GM18907 (cell line): Measurements from ENCODE around the gene PAX2.

Experiments used
- ATAC-seq: cut with Tn5 transposase; IDR thresholded peaks from one replicate; pipeline ENCODE4 v1.9.1; 2021; ENCODE audit warnings: mild to moderate bottlenecking, moderate library complexity; ENCODE audit not compliant: unreplicated experiment

The PAX2 gene

GRCh38 chr10:100737355-100738054 is 7.9 kb upstream of the PAX2 start:
- ATAC-seq: no peak

GRCh38 chr10:100738055-100738827 is 7.1 kb upstream of the PAX2 start:
- ATAC-seq: no peak

GRCh38 chr10:100739517-100740368 is 5.6 kb upstream of the PAX2 start:
- no peak for ATAC-seq

- ATAC-seq: no peak
Observed at GRCh38 chr10:100740476-100741377, 4.7 kb upstream of the PAX2 start.

- no peak for ATAC-seq
Observed at GRCh38 chr10:100741378-100742075, 3.9 kb upstream of the PAX2 start.

- ATAC-seq: no peak
Observed at GRCh38 chr10:100742076-100742771, 3.2 kb upstream of the PAX2 start.

GRCh38 chr10:100742936-100743335 is 2.4 kb upstream of the PAX2 start:
- no peak for ATAC-seq

GRCh38 chr10:100743626-100744135 is 1.7 kb upstream of the PAX2 start:
- ATAC-seq: no peak

DNA sequence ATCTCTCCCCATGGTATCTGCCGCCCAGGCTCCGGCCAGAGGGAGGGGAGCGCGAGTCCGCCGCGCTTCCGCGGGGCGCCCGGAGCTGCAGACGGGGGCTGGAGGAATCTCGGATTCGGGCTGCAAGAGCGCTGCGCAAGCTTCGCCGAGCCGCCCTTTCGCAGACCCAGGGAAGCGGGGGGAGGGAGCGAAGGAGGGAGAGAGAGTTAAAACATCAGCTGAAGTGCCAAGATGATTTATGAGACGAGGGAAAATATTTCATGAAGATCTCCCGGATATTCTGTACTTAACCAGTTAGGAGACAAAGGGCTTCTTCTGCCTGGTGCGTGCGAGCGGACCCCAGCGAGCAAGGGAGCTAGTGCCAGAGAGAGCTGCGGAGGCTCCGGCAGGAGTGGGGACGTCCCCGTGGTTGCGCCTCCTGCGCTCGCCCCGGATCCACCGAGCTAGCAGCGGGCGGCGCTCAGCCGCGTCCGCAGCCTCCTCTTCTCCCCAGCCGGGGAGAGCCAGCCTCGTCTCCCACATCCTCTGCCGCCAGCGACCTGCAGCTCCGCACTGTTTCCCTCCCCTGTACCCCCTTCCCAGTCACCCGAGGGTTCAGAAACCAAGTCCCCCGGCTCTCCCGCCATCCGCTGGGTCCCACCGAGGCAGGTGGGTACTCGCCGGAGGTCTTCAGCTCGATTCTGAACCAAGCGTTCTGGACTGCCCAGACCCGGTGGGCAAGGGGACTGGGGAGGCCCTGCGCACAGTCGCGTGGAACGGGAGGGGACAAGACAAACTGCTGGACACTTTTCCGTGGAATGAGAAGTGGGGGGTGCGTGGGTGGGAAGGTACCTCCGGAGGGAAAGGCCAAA is 1.0 kb upstream of the PAX2 start:
- no peak for ATAC-seq

- ATAC-seq: no peak
Observed at GRCh38 chr10:100745882-100746783, 751 bp downstream of the PAX2 start.

- no peak for ATAC-seq
Observed at GRCh38 chr10:100746784-100747455, 1.5 kb downstream of the PAX2 start.

DNA sequence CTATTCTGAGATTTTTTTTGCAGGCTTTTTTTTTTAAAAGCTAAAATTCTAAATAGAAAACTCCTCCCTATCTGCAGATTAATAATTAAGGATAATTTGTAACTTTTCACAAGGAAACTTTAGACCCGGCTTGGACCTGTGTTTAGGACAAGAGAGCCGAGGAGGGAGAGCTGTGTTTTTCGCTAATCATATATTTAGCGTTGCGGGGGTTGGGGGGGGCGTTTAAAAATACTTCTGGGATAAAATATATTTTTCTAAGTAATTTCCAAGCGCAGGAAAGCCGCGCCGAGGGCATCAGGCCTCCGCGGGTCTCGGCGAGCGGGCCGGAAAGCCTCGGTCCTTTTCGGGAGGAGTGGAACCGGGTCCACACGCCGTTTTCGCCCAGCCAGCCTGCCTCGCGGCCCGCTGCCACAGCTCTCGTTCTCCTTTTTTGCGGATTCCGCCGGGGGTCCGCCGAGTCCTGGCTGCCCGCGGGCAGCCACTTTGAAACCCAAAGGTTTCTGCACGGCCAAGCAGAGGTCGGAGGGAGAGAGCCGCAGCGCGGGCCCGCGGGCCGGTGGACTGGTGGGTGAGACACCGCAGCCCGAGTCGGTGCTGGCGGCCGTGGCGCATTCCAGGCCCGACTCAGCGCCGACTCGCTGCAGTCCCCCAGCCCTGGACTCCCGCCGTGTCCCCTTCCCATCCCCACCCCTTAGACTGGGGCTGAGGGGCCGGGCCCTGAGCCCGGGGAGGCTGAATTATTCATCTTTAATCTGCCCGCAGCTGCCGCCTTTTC is 2.3 kb downstream of the PAX2 start:
- ATAC-seq: no peak

DNA sequence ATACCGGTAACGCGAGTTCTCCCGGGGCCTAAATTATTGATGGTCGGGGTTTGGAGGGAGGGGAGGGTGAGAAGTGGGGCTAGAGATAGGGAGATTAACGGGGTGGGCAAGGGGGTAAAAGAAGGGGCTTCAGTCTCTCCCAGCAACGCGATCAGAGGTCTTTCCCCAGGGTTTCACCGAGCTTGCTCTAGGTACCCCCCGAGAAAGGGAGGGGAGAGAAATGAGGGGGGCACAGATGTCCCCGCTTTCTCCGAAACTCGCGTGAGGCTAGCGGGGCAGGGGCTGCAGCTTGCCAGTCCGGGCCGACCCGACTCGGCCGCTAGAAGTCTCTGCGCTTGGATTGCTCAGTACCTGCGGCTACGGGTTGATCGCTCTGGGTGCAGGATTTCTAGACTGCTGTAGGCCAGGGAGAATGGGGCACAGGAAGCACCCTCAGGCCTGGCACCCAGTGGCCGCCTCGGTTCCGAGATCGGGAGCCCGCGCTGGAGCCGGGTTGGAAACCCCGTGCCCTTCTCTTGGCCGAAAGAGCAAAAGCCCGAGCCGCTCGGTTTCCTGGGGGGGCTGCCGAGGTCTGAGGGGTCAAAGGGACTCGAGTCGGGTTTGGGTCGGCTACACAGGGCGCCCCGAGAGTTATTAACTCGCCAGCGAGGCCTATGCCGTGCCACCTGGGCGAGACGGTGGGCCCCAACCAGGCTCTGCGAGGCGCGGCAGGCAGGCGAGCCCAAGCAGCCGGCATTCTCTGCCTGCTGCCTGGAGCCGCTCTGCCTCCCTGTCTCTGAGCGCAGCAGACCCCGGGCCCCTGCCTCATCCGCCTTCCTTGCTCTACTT is 3.1 kb downstream of the PAX2 start:
- no peak for ATAC-seq

- ATAC-seq: no peak
Observed at GRCh38 chr10:100749059-100749308, 3.6 kb downstream of the PAX2 start.
